Measurements from ENCODE around the gene SFXN3. TPM values are rescaled to one million over a fixed set of nuclear protein-coding genes. Genes with fewer than 3 reads are reported as not detected.

SFXN3 gene
- total RNA-seq, 4 donors from 2014 or later = 26.9 to 131 (median 101) TPM

DNA sequence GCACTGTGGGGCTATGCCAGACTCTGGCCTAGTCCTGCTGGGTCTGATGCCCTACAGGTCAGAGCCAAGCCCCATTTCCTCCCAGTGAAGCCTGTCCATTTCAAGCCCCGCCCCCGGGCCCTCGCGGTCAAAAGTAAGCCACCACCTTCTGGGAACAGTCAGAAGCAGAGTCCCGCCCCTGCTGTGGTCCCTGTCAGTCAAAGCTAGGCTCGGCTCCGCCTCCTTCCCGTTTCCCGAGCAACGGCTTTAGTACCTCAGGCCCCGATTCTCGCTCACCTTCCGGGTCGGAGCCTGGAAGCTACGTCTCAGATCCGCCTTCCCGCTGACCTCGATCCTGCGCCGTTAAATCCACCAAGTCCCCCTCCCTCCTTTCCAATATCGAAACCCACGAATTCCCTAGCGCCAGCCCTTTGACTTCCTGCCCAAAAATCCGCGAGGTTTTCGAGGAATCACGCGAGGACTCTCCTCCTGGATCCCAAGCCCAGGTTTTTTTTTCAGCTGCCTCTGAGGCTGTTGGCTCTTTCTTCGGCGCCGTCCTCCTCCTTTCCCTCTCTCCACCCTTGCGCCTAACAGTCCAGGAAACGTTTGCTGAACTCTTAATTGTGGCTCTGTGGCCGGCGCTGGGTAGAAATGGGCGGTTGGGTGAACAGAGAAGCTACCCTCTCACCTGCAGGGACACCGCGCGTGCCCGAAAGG lies 11.8 kb downstream of the SFXN3 start:
- TF ChIP-seq, protein P1, sequence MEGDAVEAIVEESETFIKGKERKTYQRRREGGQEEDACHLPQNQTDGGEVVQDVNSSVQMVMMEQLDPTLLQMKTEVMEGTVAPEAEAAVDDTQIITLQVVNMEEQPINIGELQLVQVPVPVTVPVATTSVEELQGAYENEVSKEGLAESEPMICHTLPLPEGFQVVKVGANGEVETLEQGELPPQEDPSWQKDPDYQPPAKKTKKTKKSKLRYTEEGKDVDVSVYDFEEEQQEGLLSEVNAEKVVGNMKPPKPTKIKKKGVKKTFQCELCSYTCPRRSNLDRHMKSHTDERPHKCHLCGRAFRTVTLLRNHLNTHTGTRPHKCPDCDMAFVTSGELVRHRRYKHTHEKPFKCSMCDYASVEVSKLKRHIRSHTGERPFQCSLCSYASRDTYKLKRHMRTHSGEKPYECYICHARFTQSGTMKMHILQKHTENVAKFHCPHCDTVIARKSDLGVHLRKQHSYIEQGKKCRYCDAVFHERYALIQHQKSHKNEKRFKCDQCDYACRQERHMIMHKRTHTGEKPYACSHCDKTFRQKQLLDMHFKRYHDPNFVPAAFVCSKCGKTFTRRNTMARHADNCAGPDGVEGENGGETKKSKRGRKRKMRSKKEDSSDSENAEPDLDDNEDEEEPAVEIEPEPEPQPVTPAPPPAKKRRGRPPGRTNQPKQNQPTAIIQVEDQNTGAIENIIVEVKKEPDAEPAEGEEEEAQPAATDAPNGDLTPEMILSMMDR (IDR thresholded peaks at IDR 0.05; ENCODE audit: low read depth) = no peak

DNA sequence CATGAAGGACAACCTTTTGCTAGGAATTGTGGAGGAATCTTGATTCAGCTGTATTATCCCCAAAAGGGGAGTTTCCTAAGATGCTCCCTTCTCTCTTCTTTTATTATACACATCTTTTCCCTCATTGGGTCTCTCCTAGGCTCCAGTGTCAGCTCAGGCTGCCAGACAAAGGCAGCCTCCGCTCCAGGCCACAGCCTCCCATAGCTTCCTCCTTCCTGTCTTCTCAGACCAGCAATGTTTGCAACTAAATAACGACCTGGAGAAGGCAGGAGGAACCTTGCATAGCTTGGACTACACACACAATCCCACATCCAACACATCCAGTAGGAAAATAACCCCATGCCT lies 12.3 kb downstream of the SFXN3 start:
- TF ChIP-seq, protein P1 (IDR thresholded peaks at IDR 0.05; ENCODE audit: low read depth) = no peak

DNA sequence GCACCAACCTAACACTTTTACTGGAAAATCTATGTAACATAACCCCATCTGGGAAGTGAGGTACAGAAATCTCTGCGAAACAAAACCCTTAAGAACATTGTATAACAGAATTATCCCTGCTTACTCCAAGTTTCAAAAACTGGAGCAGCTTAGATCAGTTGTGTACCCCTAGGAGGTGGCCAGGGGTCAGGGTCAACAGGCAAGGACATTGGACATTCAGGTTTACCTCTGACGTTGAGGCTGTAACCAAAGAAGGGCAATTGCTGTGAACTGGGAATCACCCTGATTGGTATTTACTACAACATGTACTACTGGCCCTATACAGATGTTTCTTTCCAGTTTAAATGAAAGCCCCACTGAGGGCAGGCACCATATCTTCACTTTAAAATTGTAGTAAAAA lies 13.1 kb downstream of the SFXN3 start:
- TF ChIP-seq, protein P1 (IDR thresholded peaks at IDR 0.05; ENCODE audit: low read depth) = no peak

DNA sequence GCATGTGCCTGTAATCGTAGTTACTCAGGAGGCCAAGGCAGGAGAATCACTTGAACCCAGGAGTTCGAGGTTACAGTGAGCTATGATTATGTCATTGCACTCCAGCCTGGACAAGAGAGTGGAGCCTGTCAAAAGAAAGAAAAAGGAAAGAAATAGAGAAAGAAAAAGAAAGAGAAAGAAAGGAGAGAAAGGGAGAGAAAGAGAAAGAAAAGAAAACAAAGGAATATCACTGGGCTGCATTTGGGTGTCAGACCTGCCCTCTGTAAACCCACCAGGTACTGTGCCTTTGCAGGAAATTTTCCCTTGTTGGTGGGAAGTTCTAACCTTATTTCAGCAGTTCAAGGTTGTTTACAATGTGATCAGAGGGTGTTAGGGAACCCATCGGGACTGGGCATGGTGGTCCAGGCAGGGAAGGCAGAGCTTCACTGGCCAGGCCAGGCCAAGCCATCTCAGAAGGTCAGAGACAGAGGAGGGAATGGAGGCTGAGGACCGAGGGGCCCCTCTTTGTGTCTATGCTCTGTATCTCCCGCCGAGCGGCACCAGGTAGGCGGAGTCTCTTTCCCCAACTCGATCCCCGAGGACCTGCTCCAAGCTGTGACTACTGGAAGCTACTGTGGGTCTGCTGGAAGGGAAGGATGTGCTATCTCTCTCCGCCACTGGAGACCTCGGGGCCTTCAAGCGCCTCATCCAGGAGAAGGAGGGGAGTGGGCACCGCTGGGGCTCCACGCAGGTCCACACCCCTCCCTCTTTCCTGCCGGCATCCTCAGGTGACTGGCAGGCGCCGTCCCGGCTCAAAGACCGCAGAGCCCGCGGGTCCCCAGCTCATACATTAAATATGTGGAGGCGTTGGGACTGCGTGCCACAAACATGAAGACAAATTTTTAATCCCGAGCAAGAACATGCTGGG lies 15.6 kb downstream of the SFXN3 start:
- TF ChIP-seq, protein P1 (IDR thresholded peaks at IDR 0.05; ENCODE audit: low read depth) = no peak

DNA sequence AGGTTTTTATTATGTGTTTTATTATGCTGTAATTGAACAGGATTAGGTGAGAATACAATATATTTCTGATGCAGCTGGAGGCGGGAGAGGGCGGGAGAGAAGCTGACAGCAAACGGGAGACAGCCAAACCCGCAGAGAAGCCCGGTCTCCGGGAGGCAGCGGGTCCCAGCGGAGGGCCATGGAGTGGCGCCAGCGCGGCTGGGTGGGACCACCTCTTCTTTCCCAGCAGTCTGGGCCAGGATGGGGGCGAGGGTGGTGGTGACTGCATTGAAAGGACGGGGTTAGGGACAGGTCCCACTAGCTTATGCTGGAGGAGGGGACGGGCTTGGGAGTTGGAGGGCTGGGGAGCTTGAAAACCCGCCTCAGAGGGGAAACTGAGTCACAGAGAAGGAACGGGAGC lies 16.2 kb downstream of the SFXN3 start:
- TF ChIP-seq, protein P1 (IDR thresholded peaks at IDR 0.05; ENCODE audit: low read depth) = no peak

DNA sequence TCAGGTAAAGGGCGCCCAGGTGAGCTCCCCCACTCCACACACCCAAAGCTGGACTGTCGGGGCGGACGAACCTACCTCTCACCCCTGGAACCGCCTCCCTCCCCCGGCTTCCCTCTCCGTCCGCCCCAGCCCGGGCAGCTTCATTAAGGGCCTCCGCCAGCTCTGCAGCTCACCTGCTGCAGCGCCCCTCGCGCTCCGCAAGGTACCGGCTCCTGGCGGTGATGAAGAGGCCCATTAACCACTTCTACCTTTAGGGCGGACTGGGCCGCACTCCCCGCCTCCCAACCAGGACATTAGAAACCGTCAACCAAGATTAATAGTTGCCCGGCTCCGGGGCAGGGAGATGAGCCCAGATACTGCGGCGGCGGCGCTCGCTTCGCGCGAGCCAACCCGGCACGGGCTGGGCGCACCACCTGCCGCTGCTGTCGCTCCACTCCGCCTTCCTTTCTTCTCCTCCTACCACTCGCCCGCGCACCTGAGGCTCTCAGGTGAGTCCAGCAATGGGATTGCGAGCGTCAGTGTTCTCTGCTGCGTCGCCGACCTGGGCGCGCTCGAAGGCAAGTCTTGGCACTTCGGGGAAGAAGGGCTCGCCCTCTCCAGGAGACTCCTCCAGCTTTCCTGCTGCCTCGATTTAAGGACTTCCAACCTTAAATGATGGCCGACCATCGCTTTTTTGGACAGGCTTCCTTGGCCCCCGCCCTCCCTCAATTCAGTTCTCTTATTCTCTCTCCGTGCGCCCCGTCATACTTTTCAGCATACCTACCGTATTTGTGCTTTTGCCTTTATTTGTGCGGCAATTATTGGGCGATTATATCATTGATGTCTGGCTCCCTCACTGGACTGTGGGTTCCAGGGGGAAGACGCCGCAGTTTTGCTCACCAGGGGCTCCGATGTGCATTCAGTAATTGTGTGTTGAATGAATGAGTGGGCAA lies 17.2 kb downstream of the SFXN3 start:
- TF ChIP-seq, protein P1 (IDR thresholded peaks at IDR 0.05; ENCODE audit: low read depth) = no peak

Data from subcutaneous adipose tissue (tissue), 4 donors.